Spleen (tissue), 11 donors: ENCODE measurements around the gene SLC8B1. TPM values are rescaled to one million over a fixed set of nuclear protein-coding genes. Genes with fewer than 3 reads are reported as not detected.

ENCODE experiments used
- DNase-seq: peaks from one replicate; pipeline ENCODE4 v3.0.0-alpha.2; 2020
- H3K27ac ChIP-seq, 8 donors: fragments of 200-600 bp; sonication (generic) in 7 of 8; 1 replicate in 4 of 8; 2 replicates in 4 of 8; pipeline versions ENCODE4 v1.5.0 to v1.8.0; 2016 to 2021; ENCODE audit warnings: inconsistent platforms in 4 of 8, mild to moderate bottlenecking in 4 of 8, moderate library complexity in 1 of 8
- H3K27me3 ChIP-seq, 7 donors: fragments of 200-600 bp; sonication (generic) in 6 of 7; replicated peaks in 1 of 7; 1 replicate in 4 of 7; 2 replicates in 3 of 7; pipeline versions ENCODE4 v1.5.0 to v1.8.0; 2016 to 2021; ENCODE audit warnings: inconsistent platforms in 3 of 7, mild to moderate bottlenecking in 1 of 7
- H3K36me3 ChIP-seq, 6 donors: fragments of 200-600 bp; sonication (generic) in 5 of 6; 1 replicate in 4 of 6; 2 replicates in 2 of 6; pipeline versions ENCODE4 v1.5.0 to v1.8.0; 2016 to 2021; ENCODE audit warnings: inconsistent platforms in 2 of 6
- H3K4me1 ChIP-seq, 6 donors: fragments of 200-600 bp; sonication (generic) in 5 of 6; 1 replicate in 3 of 6; 2 replicates in 3 of 6; pipeline versions ENCODE4 v1.5.0 to v1.8.0; 2016 to 2021; ENCODE audit warnings: inconsistent platforms in 3 of 6
- H3K4me3 ChIP-seq, 8 donors: fragments of 200-600 bp; sonication (generic) in 7 of 8; 1 replicate in 4 of 8; 2 replicates in 4 of 8; pipeline versions ENCODE4 v1.5.0 to v1.8.0; 2016 to 2021; ENCODE audit warnings: inconsistent platforms in 4 of 8, mild to moderate bottlenecking in 4 of 8, moderate library complexity in 2 of 8
- H3K9me3 ChIP-seq, 8 donors: fragments of 200-600 bp; sonication (generic) in 7 of 8; 1 replicate in 4 of 8; 2 replicates in 4 of 8; pipeline versions ENCODE4 v1.5.0 to v1.8.0; 2016 to 2021; ENCODE audit warnings: inconsistent platforms in 4 of 8
- POLR2A ChIP-seq, 3 donors: fragments of 450-650 bp; IDR thresholded peaks; one replicate each; pipeline ENCODE4 v1.5.1; 2017; ENCODE audit warnings: antibody characterized with exemption in 3 of 3, mild to moderate bottlenecking in 1 of 3
- POLR2AphosphoS5 ChIP-seq, 3 donors: sonication (generic); formaldehyde crosslinking; IDR thresholded peaks; one replicate each; pipeline ENCODE4 v1.5.1; 2017; ENCODE audit warnings: antibody characterized with exemption in 3 of 3
- WGBS, 5 donors: extraction: QIAGEN DNeasy Blood & Tissue Kit in 3 of 5; methylation state at CpG; one replicate each; pipeline versions ENCODE4 v1.1.5 to v1.1.7; 2013 to 2018; 5-methylcytosine and 5-hydroxymethylcytosine counted together
- intact Hi-C: fragments of 100-400 bp; cut with DNase I; formaldehyde crosslinking; loops from one replicate; pipeline ENCODE4 v1.15.0; 2023; ENCODE audit warnings: low total_unique reads
- polyA plus RNA-seq, 3 donors: library from polyadenylated mRNA; stranded (reverse); fragments of 200-250 nt; gene quantifications; one replicate each; pipeline ENCODE4 v1.2.1, GENCODE V29; 2013
- total RNA-seq, 7 donors: library from RNA; depleted of rRNA in 3 of 7; stranded (reverse); fragments of >200 nt in 3 of 7; fragmentation: NEBNext Ultra II Directional in 4 of 7; extraction: Animal tissue kit (Norgen Biotek cat#: 25700) in 4 of 7; gene quantifications; one replicate each; pipeline versions ENCODE4 v1.1.0 to v1.2.1, GENCODE V29; 2016 to 2021
- TF ChIP-seq, protein P1 (sequence below), 11 experiments: fragments of 200-600 bp in 7 of 11; fragments of 450-650 bp in 4 of 11; sonication (generic) in 4 of 11; IDR thresholded peaks in 8 of 11; conservative IDR thresholded peaks in 3 of 11; 1 replicate in 7 of 11; 2 replicates in 4 of 11; pipeline versions ENCODE4 v1.4.0 to v1.8.0; 2016 to 2021; ENCODE audit warnings: antibody characterized with exemption in 11 of 11, inconsistent platforms in 4 of 11, mild to moderate bottlenecking in 1 of 11
- donor health status: healthy with polysubstance abuse.
- donor health status: DM: no; HTN: no; CAD: no; lungs with moderate emphysema.
- donor health status: DM: no; HTN: no; CAD: no.
- donor health status: Bipolar disorder and iron deficiency.
- donor health status: healthy.
- donor health status: DM: no; HTN: no; CAD: no.
- donor health status: DM: yes; HTN: yes; CAD: no.

Gene SLC8B1
- total and polyA plus RNA-seq, 10 donors: 15.0 to 126 (median 71.1) TPM

DNA sequence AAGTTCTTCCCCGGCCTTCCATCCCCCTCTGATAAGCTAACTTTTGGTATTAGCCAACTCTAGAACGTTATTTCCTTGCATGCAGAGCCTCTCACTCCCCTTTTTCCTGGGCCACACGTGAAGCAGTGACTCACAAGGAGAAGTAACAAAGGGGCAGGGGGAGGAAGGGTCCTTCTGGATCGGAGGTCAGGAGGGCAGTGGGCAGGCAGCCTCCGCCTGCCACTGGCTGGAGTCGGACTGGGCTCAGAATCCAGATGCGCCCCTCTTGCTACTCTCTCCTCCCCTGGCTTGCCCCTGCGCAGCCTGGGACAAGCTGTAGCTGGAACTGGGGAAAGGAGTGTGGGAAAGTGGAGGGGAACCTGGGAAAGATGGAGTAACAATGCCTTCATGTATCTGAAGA is 58.6 kb downstream of the SLC8B1 start:
- Histone ChIP-seq H3K36me3 (peaks cover 5 to 97% (median 64%) of the 10 kb centered on the region in 6 donors), H3K9me3 (no peaks in the 10 kb centered on the region), H3K27me3 (no peaks in the 10 kb centered on the region), H3K4me1 (peaks cover 0 to 20% (median 5%) of the 10 kb centered on the region in 6 donors), H3K4me3 (no peak overlapping the region), H3K27ac (no peak overlapping the region)
- DNase-seq: no peak
- TF ChIP-seq POLR2AphosphoS5 (IDR thresholded peaks at IDR 0.05) (no peak), POLR2A (IDR thresholded peaks at IDR 0.05) (no peak)
- TF ChIP-seq, protein P1, sequence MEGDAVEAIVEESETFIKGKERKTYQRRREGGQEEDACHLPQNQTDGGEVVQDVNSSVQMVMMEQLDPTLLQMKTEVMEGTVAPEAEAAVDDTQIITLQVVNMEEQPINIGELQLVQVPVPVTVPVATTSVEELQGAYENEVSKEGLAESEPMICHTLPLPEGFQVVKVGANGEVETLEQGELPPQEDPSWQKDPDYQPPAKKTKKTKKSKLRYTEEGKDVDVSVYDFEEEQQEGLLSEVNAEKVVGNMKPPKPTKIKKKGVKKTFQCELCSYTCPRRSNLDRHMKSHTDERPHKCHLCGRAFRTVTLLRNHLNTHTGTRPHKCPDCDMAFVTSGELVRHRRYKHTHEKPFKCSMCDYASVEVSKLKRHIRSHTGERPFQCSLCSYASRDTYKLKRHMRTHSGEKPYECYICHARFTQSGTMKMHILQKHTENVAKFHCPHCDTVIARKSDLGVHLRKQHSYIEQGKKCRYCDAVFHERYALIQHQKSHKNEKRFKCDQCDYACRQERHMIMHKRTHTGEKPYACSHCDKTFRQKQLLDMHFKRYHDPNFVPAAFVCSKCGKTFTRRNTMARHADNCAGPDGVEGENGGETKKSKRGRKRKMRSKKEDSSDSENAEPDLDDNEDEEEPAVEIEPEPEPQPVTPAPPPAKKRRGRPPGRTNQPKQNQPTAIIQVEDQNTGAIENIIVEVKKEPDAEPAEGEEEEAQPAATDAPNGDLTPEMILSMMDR (IDR thresholded peaks at IDR 0.05 in 8 of 11, conservative IDR thresholded peaks at IDR 0.05 in 3 of 11): no peak
- intact Hi-C loops: no loop called here
- WGBS, 5 donors: 73 to 81% (median 77%) methylated on average over 8 of the region's 8 CpGs

DNA sequence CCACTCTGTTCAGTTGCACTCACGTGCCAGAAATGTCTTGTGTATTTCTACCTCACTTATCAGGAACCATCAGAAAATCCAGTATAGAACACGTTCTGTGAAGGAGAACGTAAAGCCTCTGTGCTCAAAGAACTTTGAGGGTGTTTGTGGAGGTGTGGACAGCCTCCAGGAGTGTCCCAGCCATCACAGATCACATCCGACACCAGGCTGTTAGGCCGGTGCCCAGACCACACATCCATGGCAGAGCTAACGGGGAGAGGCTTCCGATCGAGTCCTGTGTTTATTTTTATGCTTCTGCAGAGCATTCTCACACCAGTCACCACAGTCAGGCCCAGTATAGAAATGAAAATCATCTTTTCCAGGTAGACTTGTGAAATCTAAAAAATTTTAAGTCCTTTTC is 60.1 kb downstream of the SLC8B1 start:
- TF ChIP-seq POLR2A (IDR thresholded peaks at IDR 0.05) (no peak), POLR2AphosphoS5 (IDR thresholded peaks at IDR 0.05) (no peak)
- TF ChIP-seq, protein P1 (IDR thresholded peaks at IDR 0.05 in 8 of 11, conservative IDR thresholded peaks at IDR 0.05 in 3 of 11): no peak
- WGBS, 5 donors: 93 to 97% (median 95%) methylated on average over 8 of the region's 8 CpGs
- peaks cover 5 to 97% (median 57%) of the 10 kb centered on the region in 6 donors for H3K36me3 ChIP-seq

DNA sequence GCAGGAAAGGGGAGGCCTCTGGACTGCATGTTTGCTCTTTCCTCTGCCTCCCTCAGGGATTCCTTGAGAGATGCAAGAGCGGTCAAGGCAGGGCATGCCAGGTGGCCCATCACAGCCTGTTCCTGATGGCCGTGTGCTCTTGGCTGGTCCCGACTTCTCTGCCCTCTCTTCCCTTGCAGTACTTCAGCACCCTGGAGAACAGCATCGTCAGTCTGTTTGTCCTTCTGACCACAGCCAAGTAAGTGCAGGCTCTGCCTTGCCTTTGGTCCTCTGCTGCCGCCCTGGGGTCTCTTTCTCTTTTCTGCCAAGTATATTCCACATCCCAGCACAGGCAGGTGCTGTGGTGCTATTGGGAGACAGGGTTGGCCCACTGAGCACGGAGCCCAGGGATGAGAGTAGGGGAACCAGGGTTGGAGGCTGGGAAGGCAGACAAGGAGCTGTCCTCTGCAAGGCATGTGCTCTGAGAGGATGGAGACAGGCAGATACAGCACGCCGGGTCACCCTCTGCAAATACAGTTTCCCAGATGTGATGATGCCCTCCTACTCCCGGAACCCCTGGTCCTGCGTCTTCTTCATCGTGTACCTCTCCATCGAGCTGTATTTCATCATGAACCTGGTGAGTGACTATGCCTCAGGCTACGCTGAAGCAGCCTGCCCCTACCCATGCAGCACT is 61.7 kb downstream of the SLC8B1 start:
- peaks cover 0 to 34% (median 5%) of the 10 kb centered on the region in 6 donors for H3K4me1 ChIP-seq
- intact Hi-C loops: no loop called here
- 90 to 94% (median 92%) methylated on average over 13 of the region's 13 CpGs for whole genome bisulfite sequencing, 5 donors
- no peak for TF ChIP-seq POLR2A (IDR thresholded peaks at IDR 0.05)
- TF ChIP-seq, protein P1 (IDR thresholded peaks at IDR 0.05 in 8 of 11, conservative IDR thresholded peaks at IDR 0.05 in 3 of 11): no peak
- no peak for TF ChIP-seq POLR2AphosphoS5 (IDR thresholded peaks at IDR 0.05)
- peak overlapping the region in 4 of 8 donors; percentile 65 to 75 (median 69) for H3K27ac ChIP-seq
- peaks cover 5 to 100% (median 62%) of the 10 kb centered on the region in 6 donors for H3K36me3 ChIP-seq
- H3K27me3 ChIP-seq: no peaks in the 10 kb centered on the region
- DNase-seq: no peak
- H3K9me3 ChIP-seq: no peaks in the 10 kb centered on the region
- no peak overlapping the region for H3K4me3 ChIP-seq

More for the DNA sequence above, 60.1 kb downstream of the SLC8B1 start:
- Histone ChIP-seq H3K4me1 (peaks cover 0 to 25% (median 5%) of the 10 kb centered on the region in 6 donors), H3K9me3 (no peaks in the 10 kb centered on the region), H3K27me3 (no peaks in the 10 kb centered on the region), H3K27ac (no peak overlapping the region), H3K4me3 (no peak overlapping the region)
- intact Hi-C loops: no loop called here
- no peak for DNase-seq

DNA sequence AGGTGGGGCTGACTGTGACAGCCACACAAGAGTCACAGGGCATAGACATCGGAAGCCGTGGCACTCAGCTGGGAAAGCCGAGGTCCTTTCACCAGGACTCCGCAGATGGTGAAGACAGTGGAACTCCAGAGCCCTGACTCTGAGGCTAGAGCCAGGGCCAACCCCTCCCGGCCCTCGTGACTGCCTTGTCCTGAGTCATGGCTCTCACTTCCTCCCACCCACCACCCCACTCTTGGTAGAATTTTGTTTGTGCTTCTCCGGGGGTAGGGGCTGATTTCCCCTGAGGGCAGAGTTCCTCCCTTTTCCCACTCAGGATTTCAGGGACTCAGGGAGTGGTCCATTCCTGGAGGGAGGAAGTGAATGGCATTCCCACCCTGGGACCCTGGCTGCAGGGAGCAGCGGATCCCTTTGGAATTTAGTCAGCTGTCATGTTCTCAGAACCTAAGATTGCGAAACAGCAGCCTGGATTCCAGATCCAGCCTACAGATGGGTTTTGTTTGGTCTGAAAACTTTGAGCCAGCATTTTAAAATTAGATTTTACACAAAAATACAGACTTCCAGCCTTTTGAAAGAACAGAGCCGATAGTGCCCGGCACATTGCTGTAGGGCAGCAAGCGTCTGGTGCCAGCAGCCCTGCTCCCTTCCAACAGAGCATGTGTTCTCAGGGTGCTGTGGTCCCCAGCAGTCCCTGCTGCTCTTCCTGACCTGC is 62.9 kb downstream of the SLC8B1 start:
- 62 to 68% (median 63%) methylated on average over 12 of the region's 12 CpGs for WGBS, 5 donors
- no peaks in the 10 kb centered on the region for H3K9me3 ChIP-seq
- DNase-seq: no peak
- intact Hi-C loops: no loop called here
- TF ChIP-seq POLR2AphosphoS5 (IDR thresholded peaks at IDR 0.05) (peak; percentile 20 to 41 (median 36)), POLR2A (IDR thresholded peaks at IDR 0.05) (no peak)
- peaks cover 0 to 34% (median 5%) of the 10 kb centered on the region in 6 donors for H3K4me1 ChIP-seq
- H3K4me3 ChIP-seq: no peak overlapping the region
- no peaks in the 10 kb centered on the region for H3K27me3 ChIP-seq
- peak overlapping the region in 7 of 8 donors; percentile 39 to 75 (median 65) for H3K27ac ChIP-seq
- peaks cover 5 to 100% (median 61%) of the 10 kb centered on the region in 6 donors for H3K36me3 ChIP-seq
